IPS DF 4.7 (cell line): Measurements from ENCODE around the gene IGSF1.
"Not testable (repeated sequence)": the region's sequence is repeated elsewhere in the genome, so short reads cannot be mapped to it uniquely, and the experiment has no call there.

Source experiments
- DNase-seq: peaks from one replicate; pipeline ENCODE4 v3.0.0-alpha.2; 2013; ENCODE audit warnings: low spot score; ENCODE audit errors: extremely low read depth

Gene IGSF1

GRCh38 chrX:131270080-131270479, 19.0 kb downstream of the IGSF1 start:
- no peak for DNase-seq

GRCh38 chrX:131264665-131265064, 24.4 kb downstream of the IGSF1 start:
- DNase-seq, result no peak

- DNase-seq, result no peak
Measured at GRCh38 chrX:131264053-131264452, 25.1 kb downstream of the IGSF1 start.

GRCh38 chrX:131262738-131263679, 26.1 kb downstream of the IGSF1 start:
- no peak for DNase-seq

GRCh38 chrX:131262200-131262599, 26.9 kb downstream of the IGSF1 start:
- no peak for DNase-seq

- DNase-seq, result no peak
Measured at GRCh38 chrX:131257367-131257766, 31.7 kb downstream of the IGSF1 start.

GRCh38 chrX:131250984-131251738, 37.9 kb downstream of the IGSF1 start:
- not testable (repeated sequence) for DNase-seq

GRCh38 chrX:131239057-131239456, 50.0 kb downstream of the IGSF1 start:
- DNase-seq, result no peak

GRCh38 chrX:131237363-131237762, 51.7 kb downstream of the IGSF1 start:
- no peak for DNase-seq

- DNase-seq, result no peak
Measured at GRCh38 chrX:131235768-131236545, 53.1 kb downstream of the IGSF1 start.

GRCh38 chrX:131227608-131228007, 61.5 kb downstream of the IGSF1 start:
- DNase-seq, result no peak

- no peak for DNase-seq
Measured at GRCh38 chrX:131226591-131226990, 62.5 kb downstream of the IGSF1 start.

- no peak for DNase-seq
Measured at GRCh38 chrX:131225078-131225477, 64.0 kb downstream of the IGSF1 start.
